NCI-H2196 treated with DMSO at 0.1 percent for 48 hours (cell line): ENCODE results near the gene WNT10A.

ENCODE experiments used
- DNase-seq: peaks from one replicate; lab custom pipeline; 2025; ENCODE audit not compliant: unreplicated experiment; lab: John Stamatoyannopoulos, UW

WNT10A gene

GRCh38 chr2:218857371-218858137, 23.1 kb upstream of the WNT10A start:
- DNase-seq = no peak

DNA sequence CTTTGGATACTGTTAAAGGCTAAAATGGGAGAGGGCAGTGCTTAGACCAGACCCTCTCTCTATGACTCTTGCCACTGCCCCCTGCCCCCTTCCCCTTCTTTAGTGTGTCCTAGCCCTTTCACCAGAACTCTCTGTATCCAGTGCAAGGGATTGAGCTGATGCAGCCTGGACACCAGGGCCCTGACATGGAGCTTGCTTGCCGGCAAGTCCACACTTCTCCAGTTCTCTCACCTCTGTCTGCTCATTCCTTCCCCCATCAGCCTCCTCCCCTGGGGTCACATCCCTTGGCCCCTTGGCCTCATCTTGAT, 22.6 kb upstream of the WNT10A start:
- DNase-seq = no peak

DNA sequence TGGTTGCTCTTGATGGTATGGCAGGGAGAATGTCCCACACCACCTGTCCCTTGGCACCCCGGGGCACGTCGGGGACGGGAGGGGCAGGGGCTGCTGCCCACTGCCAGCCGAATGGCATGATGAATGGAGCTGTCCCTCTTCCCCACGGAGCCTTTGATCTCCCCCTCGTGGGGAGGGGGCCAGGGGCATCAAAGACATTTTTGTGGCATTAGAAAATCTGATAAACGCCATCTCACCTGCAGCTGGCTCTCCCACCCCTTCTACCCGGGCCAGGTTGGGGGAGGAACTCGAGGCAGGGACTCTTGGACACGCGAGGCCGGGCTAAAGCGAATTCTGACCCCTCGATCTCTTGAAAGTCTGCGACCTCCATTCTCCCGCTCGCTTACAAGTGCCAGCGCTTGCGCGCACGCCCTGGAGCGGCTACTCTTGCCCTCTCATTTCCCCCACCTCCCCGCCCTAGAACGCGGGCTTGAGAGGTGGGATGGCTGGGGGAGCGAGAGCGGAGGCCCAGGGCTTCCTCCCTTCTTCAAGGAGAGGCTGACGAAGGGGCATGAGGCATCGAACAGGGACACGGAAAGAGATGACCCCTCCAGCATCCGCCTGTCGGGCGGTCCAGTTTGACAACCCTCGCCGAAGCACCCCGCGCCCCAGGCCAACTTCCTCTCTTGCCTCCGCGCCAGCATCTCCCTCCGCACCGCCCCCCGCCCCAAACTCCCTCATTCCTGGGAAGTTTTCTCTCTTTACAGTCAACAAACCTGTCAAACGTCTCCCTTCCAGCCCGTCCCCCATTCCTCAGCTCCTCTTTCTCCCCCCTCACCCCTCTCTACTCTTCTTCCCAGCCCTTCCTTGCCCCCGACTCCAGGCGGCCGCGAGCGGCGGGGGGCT, 21.7 kb upstream of the WNT10A start:
- DNase-seq = no peak

GRCh38 chr2:218859556-218859987, 21.1 kb upstream of the WNT10A start, which contains the start of gene WNT6:
Gene WNT6, plus strand, starts transcription at chr2:218859805. Its CDS starts 233 bp downstream, at chr2:218860038.
- no peak for DNase-seq

DNA sequence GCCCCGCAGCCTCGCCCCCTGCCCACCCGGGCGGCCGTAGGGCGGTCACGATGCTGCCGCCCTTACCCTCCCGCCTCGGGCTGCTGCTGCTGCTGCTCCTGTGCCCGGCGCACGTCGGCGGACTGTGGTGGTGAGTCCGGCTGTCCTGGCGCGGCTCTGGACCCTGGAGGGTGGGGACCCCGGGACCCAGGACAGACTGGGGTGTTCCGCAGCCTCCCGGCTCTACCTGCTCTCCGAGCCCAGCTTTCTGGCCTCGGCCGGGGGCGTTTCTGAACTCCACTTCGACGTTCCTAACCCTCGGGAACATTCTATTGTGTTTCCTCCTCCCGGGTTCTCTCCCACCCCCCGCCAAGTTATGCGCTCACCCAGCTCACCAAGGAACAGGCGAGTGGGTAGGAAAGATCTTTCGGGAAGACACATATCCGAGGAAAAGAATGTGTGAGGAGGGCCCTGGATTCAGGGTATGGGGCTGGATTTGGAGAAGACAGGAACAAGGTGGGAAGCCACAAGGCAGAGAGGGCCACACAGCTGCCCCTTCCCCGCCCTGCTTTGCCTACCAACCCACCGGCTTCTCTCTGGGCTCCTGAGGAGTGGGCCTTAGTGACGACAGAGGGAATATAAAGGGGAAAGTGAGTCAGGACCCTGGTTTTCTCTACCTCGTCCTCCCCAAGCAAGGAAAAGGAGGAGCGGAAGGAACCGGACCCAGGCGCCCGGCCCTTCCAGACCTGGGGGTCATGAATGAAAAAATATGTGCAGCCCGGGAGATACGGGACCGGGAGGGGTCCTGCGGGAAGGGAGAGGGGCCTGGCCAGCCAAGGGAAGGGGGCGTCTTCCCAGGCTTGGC, 20.4 kb upstream of the WNT10A start:
- no peak for DNase-seq

- DNase-seq = peak; percentile 65
Observed at GRCh38 chr2:218860950-218861381, 19.7 kb upstream of the WNT10A start.

DNA sequence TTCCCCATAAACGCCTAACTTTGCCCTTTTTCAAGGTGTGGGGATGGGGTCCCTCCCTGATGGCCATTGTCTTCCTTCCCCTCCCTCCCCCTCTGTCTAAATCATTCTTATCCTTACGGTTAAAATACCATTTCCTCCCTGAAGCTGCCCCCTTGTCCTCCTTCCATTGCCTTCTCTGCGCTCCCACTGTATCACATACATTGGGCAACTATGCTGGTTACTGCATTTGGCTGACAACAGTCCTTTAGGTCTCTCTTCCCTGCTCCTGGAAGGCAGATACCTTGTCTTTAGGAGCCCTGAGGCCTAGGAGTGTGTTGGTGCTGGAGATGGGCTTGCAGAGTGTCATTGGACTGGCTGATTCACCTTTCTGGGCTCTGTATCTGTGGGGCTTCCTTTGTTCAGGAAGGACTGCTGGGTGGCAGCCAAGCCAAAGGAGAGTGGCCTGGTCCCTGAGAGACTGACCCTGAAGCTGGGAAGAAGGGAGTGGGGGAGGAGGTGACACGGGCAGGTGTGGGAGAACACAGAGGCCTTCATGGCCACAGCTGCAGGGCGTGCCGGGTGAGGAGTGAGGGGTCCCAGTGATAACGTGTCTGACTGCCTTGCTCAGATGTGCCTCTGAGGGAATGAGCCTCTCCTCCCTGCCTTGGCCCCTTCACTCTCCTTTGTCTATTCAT, 18.9 kb upstream of the WNT10A start:
- no peak for DNase-seq

GRCh38 chr2:218863021-218863520, 17.6 kb upstream of the WNT10A start:
- no peak for DNase-seq

GRCh38 chr2:218865396-218865795, 15.3 kb upstream of the WNT10A start:
- DNase-seq = no peak

DNA sequence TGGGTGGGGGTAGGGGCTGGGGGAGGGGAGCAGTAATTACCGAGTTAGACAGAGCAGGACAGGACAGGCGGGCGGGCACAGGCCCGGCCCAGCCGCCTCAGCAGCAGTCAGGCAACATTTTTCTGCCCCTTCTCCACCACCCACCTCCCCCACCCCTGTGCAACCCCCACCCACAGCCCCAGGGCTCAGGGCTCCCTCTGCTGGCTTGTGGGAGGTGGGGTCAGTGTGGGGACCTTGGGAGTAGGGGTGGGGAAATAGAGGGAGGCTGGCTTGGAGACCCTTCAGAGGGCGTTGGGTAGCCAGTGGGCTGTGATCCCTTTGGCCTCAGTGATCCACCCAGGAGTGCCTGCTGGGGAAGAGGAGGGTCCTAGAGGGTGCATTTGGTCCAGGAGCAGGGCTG, 14.7 kb upstream of the WNT10A start:
- DNase-seq = no peak

DNA sequence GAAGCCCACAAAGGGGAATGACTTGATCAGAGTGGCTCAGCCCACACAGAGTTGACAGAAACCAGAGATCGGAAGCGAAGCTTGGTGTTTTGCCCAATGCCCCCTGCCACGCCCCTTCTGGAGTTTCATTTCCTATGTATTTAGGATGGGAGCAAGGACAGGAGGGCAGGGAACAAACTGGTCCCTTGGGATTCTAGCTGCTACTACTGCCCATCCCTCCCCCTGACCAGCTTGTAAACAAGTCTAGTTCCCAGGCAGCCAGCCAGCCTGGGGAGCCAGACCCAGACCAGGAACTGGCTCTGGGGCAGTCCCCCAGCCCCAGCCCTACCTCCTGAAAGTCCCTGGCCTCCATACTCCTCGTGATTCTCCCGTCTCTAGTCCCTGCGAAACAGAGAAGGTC, 12.8 kb upstream of the WNT10A start:
- DNase-seq = no peak

GRCh38 chr2:218869064-218869463, 11.6 kb upstream of the WNT10A start:
- no peak for DNase-seq

DNA sequence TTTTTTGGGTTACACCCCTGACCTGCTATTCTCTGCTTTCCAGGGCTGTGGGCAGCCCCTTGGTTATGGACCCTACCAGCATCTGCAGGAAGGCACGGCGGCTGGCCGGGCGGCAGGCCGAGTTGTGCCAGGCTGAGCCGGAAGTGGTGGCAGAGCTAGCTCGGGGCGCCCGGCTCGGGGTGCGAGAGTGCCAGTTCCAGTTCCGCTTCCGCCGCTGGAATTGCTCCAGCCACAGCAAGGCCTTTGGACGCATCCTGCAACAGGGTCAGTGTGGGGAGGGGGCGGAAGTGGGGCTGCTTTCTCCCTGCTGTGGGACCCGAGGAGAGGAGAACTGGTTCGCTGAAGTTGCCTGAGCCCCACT, 9.7 kb upstream of the WNT10A start:
- DNase-seq = no peak

- no peak for DNase-seq
Observed at GRCh38 chr2:218871345-218872302, 9.0 kb upstream of the WNT10A start.

DNA sequence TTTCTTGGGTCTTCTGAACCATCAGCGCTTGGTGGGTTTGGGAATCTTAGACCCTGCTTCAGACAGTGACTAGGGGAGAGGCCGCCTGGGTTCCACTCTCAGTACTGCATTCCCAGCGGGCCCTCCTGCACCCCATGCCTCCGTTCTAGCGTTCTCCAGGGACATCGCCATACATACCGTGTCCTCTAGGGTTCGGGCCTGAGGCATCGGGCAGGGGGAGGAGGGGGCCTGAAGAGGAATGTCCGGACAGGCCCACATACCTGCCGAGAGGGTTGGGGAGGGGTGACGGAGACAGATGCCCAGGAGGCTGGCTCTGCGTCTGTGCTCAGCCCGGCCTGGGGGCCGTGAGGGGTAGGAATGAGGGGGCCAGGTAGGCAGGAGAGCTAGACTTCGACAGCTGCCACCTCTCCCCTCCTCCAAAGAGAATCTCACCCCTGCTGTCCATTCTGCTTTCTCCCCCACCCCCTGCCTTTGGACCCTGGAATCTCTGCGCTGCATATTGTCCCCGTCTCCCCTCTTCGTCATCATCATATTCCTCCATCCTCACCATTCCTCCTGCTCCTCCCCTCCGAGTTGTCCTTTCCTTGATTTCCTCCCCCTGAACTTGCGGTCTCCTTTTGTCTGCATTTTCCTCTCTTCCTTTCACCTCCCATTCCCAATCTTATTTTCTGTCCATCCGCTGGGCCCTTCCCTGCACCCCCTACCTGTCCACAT, 7.8 kb upstream of the WNT10A start:
- DNase-seq = no peak

GRCh38 chr2:218873359-218874194, 7.1 kb upstream of the WNT10A start:
- no peak for DNase-seq

DNA sequence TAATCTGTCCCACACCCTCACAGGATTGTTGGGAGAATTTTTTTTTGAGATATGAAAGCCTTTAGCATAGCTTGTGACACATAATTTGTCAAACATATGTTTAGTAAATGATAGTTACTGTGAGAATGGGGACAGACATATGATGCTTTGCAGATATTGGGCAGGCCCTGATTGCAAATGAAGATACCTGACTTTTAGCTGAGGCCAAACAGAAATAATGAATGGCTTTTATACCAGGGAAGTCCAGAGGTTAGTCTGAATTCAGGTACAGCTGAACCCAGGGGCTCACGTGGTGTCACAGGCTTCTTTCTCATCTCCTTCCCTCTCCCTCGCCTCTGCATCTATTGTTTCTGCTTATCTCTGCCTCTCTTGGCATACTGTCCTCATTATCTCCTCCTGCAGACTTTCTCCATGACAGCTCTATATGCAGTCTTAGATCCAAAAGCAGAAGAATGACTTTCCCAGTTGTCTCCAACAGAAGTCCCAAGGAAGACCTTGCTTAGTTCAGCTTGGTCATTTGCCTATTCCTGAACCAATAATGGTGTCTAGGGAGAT, 4.9 kb upstream of the WNT10A start:
- no peak for DNase-seq
